ENCODE results near the gene DAB2IP. TPM values are rescaled to one million over a fixed set of nuclear protein-coding genes. Genes with fewer than 3 reads are reported as not detected.

The DAB2IP gene
- total and polyA plus RNA-seq, 2 experiments from 2014 or later: 8.9 to 42.8 TPM

- TF ChIP-seq ETS1 (IDR thresholded peaks at IDR 0.05): no peak
Observed at GRCh38 chr9:121620325-121620673, 31.1 kb upstream of the DAB2IP start (continued).

- H3K4me1 ChIP-seq (ENCODE audit: insufficient read depth): no peaks in the 10 kb centered on the region
- DNase-seq (ENCODE audit: low spot score) (peak; percentile 83), ATAC-seq (peak; percentile 97)
- no peaks in the 10 kb centered on the region for H3F3A ChIP-seq (replicated peaks; ENCODE audit: low read depth)
- peaks cover 14% of the 10 kb centered on the region for H4K20me1 ChIP-seq (replicated peaks; ENCODE audit: insufficient read depth)
- peak overlapping the region; percentile 39; the same call in 1 of the 2 replicates for H3K27ac ChIP-seq (ENCODE audit: low read depth)
- no peak overlapping the region for H3K4me3 ChIP-seq
- Mint-ChIP-seq H3K9me3 (no peaks in the 10 kb centered on the region), H3K4me3 (no peak overlapping the region), H3K27me3 (ENCODE audit: insufficient read depth, low read depth, poor library complexity) (peaks cover under 1% of the 10 kb centered on the region), H3K36me3 (ENCODE audit: low read depth) (no peaks in the 10 kb centered on the region), H3K27ac (0 out of 2 replicates have a peak overlapping the region, but pooled peaks have one; percentile 5), H3K4me1 (peaks cover 20% of the 10 kb centered on the region; the same call in 2 of the 3 replicates)
- no peak overlapping the region for H3K4me2 ChIP-seq
- no peak for TF ChIP-seq POLR2AphosphoS5 (IDR thresholded peaks at IDR 0.05; ENCODE audit: low read depth)
- no peak for TF ChIP-seq ZNF462 (CRISPR knock-in tag; IDR thresholded peaks at IDR 0.05)
- peak; percentile 81 to 87 for TF ChIP-seq CTCF (conservative IDR thresholded peaks at IDR 0.05; ENCODE audit: low read depth in 2 of 2)
- 0 out of 2 replicates have a peak, but pooled peaks have one; percentile 12 for TF ChIP-seq ETS1 (IDR thresholded peaks at IDR 0.05)
- TF ChIP-seq ZNF331 (CRISPR knock-in tag; IDR thresholded peaks at IDR 0.05; ENCODE audit: low read depth): no peak
- peaks cover 4% of the 10 kb centered on the region; the same call in 1 of the 2 replicates for H3K79me2 ChIP-seq (replicated peaks; ENCODE audit: insufficient read depth)
- no peaks in the 10 kb centered on the region for H3K27me3 ChIP-seq (ENCODE audit: insufficient read depth)
- no peaks in the 10 kb centered on the region for H3K36me3 ChIP-seq (ENCODE audit: insufficient read depth)
- no peak overlapping the region for H2AFZ ChIP-seq
- no peaks in the 10 kb centered on the region for H3K9me2 ChIP-seq (ENCODE audit: insufficient read depth)
Observed at GRCh38 chr9:121620777-121621449, 30.5 kb upstream of the DAB2IP start.

Data from GM23338 (cell line).